ENCODE data around the gene KCNMA1.

Gene KCNMA1

GRCh38 chr10:77556990-77557601 is 80.5 kb downstream of the KCNMA1 start:
- 67 to 80% methylated on average over 1 of the region's 1 CpG for WGBS, 2 experiments (ENCODE audit: insufficient coverage in 2 of 2)
- Histone ChIP-seq H3K4me1 (ENCODE audit: control insufficient read depth, insufficient read depth, low read length, poor library complexity, severe bottlenecking) (no peaks in the 10 kb centered on the region), H3K36me3 (ENCODE audit: control insufficient read depth, insufficient read depth, low read length) (no peaks in the 10 kb centered on the region), H3K9me3 (ENCODE audit: control insufficient read depth, low read length) (no peaks in the 10 kb centered on the region), H3K4me3 (ENCODE audit: extremely low read depth, insufficient read depth, low read length, poor library complexity, severe bottlenecking) (no peak overlapping the region), H3K27ac (ENCODE audit: low read depth, low read length, severe bottlenecking) (no peak overlapping the region)

DNA sequence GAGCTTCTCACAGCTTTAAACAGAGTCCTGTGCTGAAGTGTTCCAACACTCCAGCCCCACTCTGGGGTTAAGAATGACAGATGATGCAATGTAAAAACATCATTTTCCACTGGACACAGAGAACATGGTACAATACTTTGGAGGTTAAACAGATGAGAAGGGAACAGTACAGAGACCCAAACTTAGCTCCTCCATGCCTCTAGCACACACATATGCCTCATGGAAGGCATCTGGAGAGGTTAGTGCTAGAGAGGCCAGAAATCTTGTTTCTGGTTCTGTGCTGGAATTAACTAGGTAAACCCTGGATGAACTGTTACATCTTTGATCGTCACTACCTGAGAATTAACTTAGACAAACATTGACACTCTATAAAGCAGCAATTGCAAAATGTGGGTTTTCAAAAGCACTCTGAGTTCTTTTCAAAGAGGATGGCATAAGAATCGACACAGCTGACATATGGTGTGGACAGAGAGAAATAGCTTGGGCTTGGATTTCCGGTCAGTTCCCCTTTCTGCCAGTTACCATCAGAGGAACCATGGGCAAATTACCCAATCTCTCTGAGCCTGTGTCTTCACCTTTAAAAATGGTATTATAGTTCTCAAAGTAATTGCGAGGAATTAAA is 81.9 kb downstream of the KCNMA1 start:
- H3K27ac ChIP-seq (ENCODE audit: low read depth, low read length, severe bottlenecking), result no peak overlapping the region
- no peak overlapping the region for H3K4me3 ChIP-seq (ENCODE audit: extremely low read depth, insufficient read depth, low read length, poor library complexity, severe bottlenecking)

GRCh38 chr10:77554996-77555397 is 82.6 kb downstream of the KCNMA1 start:
- H3K36me3 ChIP-seq (ENCODE audit: control insufficient read depth, insufficient read depth, low read length), result no peaks in the 10 kb centered on the region
- no peaks in the 10 kb centered on the region for H3K4me1 ChIP-seq (ENCODE audit: control insufficient read depth, insufficient read depth, low read length, poor library complexity, severe bottlenecking)
- H3K9me3 ChIP-seq (ENCODE audit: control insufficient read depth, low read length), result no peaks in the 10 kb centered on the region
- no peak overlapping the region for H3K4me3 ChIP-seq (ENCODE audit: extremely low read depth, insufficient read depth, low read length, poor library complexity, severe bottlenecking)
- 90 to 100% methylated on average over 4 to 5 of the region's 7 CpGs for WGBS, 2 experiments (ENCODE audit: insufficient coverage in 2 of 2)
- H3K27ac ChIP-seq (ENCODE audit: low read depth, low read length, severe bottlenecking), result no peak overlapping the region

More for the DNA sequence above, 81.9 kb downstream of the KCNMA1 start:
- H3K4me1 ChIP-seq (ENCODE audit: control insufficient read depth, insufficient read depth, low read length, poor library complexity, severe bottlenecking), result no peaks in the 10 kb centered on the region
- H3K36me3 ChIP-seq (ENCODE audit: control insufficient read depth, insufficient read depth, low read length), result no peaks in the 10 kb centered on the region
- no peaks in the 10 kb centered on the region for H3K9me3 ChIP-seq (ENCODE audit: control insufficient read depth, low read length)
- 93 to 100% methylated on average over 2 to 3 of the region's 4 CpGs for WGBS, 2 experiments (ENCODE audit: insufficient coverage in 2 of 2)

DNA sequence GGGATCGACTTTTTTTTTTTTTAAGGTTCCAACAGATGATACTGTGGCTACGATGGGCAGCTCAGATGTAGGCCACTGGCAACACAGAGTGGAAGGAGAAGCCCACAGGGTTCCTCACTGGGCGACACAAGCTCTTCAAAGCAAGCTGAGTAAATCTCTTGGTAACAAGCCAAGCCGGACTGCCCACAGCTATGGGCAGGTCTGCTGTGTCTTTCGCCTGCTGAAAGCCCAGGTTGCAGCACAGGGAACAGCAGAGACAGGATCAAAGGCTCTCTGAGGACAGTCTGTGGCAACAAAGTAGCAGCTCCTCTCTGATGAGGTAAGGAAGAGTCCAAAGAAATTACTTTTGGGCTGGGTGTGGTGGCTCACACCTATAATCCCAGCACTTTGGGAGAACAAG is 83.6 kb downstream of the KCNMA1 start:
- Histone ChIP-seq H3K4me3 (ENCODE audit: extremely low read depth, insufficient read depth, low read length, poor library complexity, severe bottlenecking) (no peak overlapping the region), H3K9me3 (ENCODE audit: control insufficient read depth, low read length) (no peaks in the 10 kb centered on the region), H3K27ac (ENCODE audit: low read depth, low read length, severe bottlenecking) (no peak overlapping the region), H3K4me1 (ENCODE audit: control insufficient read depth, insufficient read depth, low read length, poor library complexity, severe bottlenecking) (no peaks in the 10 kb centered on the region), H3K36me3 (ENCODE audit: control insufficient read depth, insufficient read depth, low read length) (no peaks in the 10 kb centered on the region)
- WGBS, 2 experiments (ENCODE audit: insufficient coverage in 2 of 2), result 86 to 92% methylated on average over 5 of the region's 5 CpGs

DNA sequence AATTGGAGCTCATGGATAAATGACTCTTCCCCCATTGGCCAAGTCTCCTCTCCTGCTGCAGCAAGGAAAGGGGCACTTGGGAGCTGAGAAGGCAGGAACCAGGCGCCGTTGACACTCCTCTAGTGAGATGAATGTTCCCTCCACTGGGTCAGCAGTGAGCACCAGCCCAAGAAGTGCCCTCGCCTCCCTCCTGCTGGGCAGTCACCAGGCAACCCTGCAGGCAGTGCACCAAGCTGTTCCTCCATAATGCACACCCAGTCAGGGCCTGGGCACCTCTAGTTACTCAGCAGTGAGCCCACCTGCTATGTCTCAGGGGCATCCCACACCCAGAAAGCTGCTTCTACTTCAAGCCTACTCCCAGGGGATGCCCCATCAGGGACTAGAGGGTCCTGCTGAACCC is 84.3 kb downstream of the KCNMA1 start:
- Histone ChIP-seq H3K4me1 (ENCODE audit: control insufficient read depth, insufficient read depth, low read length, poor library complexity, severe bottlenecking) (no peaks in the 10 kb centered on the region), H3K36me3 (ENCODE audit: control insufficient read depth, insufficient read depth, low read length) (no peaks in the 10 kb centered on the region), H3K27ac (ENCODE audit: low read depth, low read length, severe bottlenecking) (no peak overlapping the region), H3K4me3 (ENCODE audit: extremely low read depth, insufficient read depth, low read length, poor library complexity, severe bottlenecking) (no peak overlapping the region), H3K9me3 (ENCODE audit: control insufficient read depth, low read length) (no peaks in the 10 kb centered on the region)
- WGBS, 2 experiments (ENCODE audit: insufficient coverage in 2 of 2), result 90 to 100% methylated on average over 3 of the region's 3 CpGs

GRCh38 chr10:77552252-77552651 is 85.4 kb downstream of the KCNMA1 start:
- Histone ChIP-seq H3K4me3 (ENCODE audit: extremely low read depth, insufficient read depth, low read length, poor library complexity, severe bottlenecking) (no peak overlapping the region), H3K27ac (ENCODE audit: low read depth, low read length, severe bottlenecking) (no peak overlapping the region), H3K4me1 (ENCODE audit: control insufficient read depth, insufficient read depth, low read length, poor library complexity, severe bottlenecking) (no peaks in the 10 kb centered on the region), H3K9me3 (ENCODE audit: control insufficient read depth, low read length) (no peaks in the 10 kb centered on the region), H3K36me3 (ENCODE audit: control insufficient read depth, insufficient read depth, low read length) (no peaks in the 10 kb centered on the region)
- no CpG with 5 or more reads among the region's 1 CpG for WGBS, 2 experiments (ENCODE audit: insufficient coverage in 2 of 2)

DNA sequence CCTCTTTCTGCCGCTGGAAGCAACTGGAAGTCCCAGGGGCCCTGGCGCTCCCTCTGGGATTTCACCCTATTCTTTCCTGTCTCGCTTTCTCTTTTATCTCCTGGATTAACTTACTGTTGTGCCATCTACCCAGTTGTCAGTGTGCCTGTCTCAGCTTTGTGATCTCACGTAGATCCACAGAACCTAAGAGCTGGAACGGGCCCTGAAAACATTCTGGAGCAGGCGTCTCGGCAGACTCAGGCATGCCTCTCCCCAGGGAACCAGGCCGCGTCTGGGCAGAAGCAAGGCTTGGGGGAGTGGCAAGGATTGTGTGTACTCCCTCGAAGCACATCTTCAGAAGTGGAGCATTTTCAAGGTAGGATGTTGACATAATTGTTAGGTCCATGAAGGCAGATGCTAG is 87.2 kb downstream of the KCNMA1 start:
- 84 to 91% methylated on average over 10 of the region's 10 CpGs for WGBS, 2 experiments (ENCODE audit: insufficient coverage in 2 of 2)

GRCh38 chr10:77548671-77549070 is 88.9 kb downstream of the KCNMA1 start:
- no peaks in the 10 kb centered on the region for H3K36me3 ChIP-seq (ENCODE audit: control insufficient read depth, insufficient read depth, low read length)
- H3K9me3 ChIP-seq (ENCODE audit: control insufficient read depth, low read length), result no peaks in the 10 kb centered on the region
- H3K27ac ChIP-seq (ENCODE audit: low read depth, low read length, severe bottlenecking), result no peak overlapping the region
- WGBS, 2 experiments (ENCODE audit: insufficient coverage in 2 of 2), result 86 to 100% methylated on average over 1 of the region's 1 CpG
- no peak overlapping the region for H3K4me3 ChIP-seq (ENCODE audit: extremely low read depth, insufficient read depth, low read length, poor library complexity, severe bottlenecking)
- H3K4me1 ChIP-seq (ENCODE audit: control insufficient read depth, insufficient read depth, low read length, poor library complexity, severe bottlenecking), result no peaks in the 10 kb centered on the region

More for the DNA sequence above, 87.2 kb downstream of the KCNMA1 start:
- Histone ChIP-seq H3K36me3 (ENCODE audit: control insufficient read depth, insufficient read depth, low read length) (no peaks in the 10 kb centered on the region), H3K27ac (ENCODE audit: low read depth, low read length, severe bottlenecking) (no peak overlapping the region), H3K4me3 (ENCODE audit: extremely low read depth, insufficient read depth, low read length, poor library complexity, severe bottlenecking) (no peak overlapping the region), H3K9me3 (ENCODE audit: control insufficient read depth, low read length) (no peaks in the 10 kb centered on the region), H3K4me1 (ENCODE audit: control insufficient read depth, insufficient read depth, low read length, poor library complexity, severe bottlenecking) (no peaks in the 10 kb centered on the region)

DNA sequence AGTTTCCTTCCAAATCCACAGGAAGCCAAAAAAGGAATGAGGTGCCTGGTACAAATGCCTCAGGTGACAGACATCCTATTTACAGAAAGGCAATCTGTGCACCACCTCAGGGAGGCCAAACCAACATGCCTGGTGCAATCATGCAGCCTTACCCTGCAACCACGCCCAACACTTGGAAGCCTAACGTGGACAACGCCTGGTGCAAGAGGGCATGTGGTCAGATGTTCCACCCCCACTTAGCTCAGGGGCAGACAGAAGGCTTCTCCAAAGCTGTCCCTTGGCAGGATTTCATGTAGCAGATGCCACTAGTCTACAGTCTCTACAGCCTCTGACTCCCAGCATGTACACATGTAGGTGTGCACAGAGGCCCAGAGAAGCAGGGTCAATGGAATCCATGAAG is 89.5 kb downstream of the KCNMA1 start:
- Histone ChIP-seq H3K4me3 (ENCODE audit: extremely low read depth, insufficient read depth, low read length, poor library complexity, severe bottlenecking) (no peak overlapping the region), H3K4me1 (ENCODE audit: control insufficient read depth, insufficient read depth, low read length, poor library complexity, severe bottlenecking) (no peaks in the 10 kb centered on the region), H3K36me3 (ENCODE audit: control insufficient read depth, insufficient read depth, low read length) (no peaks in the 10 kb centered on the region), H3K27ac (ENCODE audit: low read depth, low read length, severe bottlenecking) (no peak overlapping the region), H3K9me3 (ENCODE audit: control insufficient read depth, low read length) (no peaks in the 10 kb centered on the region)
- WGBS, 2 experiments (ENCODE audit: insufficient coverage in 2 of 2), result 91 to 100% methylated on average over 3 of the region's 3 CpGs

DNA sequence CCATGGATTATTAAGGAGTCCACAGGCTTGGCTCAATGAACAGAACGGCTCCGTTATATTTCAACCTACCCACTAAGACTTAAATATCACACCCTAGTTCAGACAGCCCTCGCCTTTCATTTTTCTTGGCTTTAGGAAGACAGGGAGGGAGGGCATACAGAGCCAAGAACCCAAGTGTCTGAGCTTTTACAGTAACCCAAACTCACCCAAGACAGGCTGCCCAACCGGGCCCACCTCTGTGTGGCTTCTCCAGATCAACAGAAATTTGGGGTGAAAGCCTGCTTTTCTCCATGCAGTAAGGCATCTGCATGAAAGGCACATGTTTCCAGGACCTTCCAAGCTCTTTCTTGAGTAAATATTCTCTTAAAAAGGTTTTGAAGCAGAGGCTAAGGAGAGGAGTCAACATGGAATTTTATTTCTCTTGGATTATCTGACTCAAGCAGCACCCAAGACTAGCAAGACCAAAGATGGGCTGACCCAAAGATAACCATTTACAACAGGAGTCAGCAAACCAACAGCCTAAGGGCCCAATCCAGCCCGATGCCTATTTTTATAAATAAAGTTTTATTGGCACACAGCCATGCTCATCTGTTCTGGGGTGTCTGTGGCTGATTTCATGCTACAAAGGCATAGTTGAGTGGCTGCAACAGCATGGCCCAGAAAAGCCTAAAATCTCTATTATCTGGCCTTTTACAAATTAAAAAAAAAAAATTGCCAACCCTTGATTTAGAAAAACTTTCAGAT is 90.1 kb downstream of the KCNMA1 start:
- 88 to 100% methylated on average over 1 to 2 of the region's 5 CpGs for WGBS, 2 experiments (ENCODE audit: insufficient coverage in 2 of 2)
- no peaks in the 10 kb centered on the region for H3K4me1 ChIP-seq (ENCODE audit: control insufficient read depth, insufficient read depth, low read length, poor library complexity, severe bottlenecking)
- H3K36me3 ChIP-seq (ENCODE audit: control insufficient read depth, insufficient read depth, low read length), result no peaks in the 10 kb centered on the region
- H3K4me3 ChIP-seq (ENCODE audit: extremely low read depth, insufficient read depth, low read length, poor library complexity, severe bottlenecking), result no peak overlapping the region
- H3K9me3 ChIP-seq (ENCODE audit: control insufficient read depth, low read length), result no peaks in the 10 kb centered on the region
- H3K27ac ChIP-seq (ENCODE audit: low read depth, low read length, severe bottlenecking), result no peak overlapping the region

- 80 to 88% methylated on average over 1 of the region's 1 CpG for WGBS, 2 experiments (ENCODE audit: insufficient coverage in 2 of 2)
These were observed 91.6 kb downstream of the KCNMA1 start for GRCh38 chr10:77546042-77546441.

More at GRCh38 chr10:77546042-77546441, 91.6 kb downstream of the KCNMA1 start:
- no peaks in the 10 kb centered on the region for H3K36me3 ChIP-seq (ENCODE audit: control insufficient read depth, insufficient read depth, low read length)
- no peak overlapping the region for H3K4me3 ChIP-seq (ENCODE audit: extremely low read depth, insufficient read depth, low read length, poor library complexity, severe bottlenecking)
- H3K4me1 ChIP-seq (ENCODE audit: control insufficient read depth, insufficient read depth, low read length, poor library complexity, severe bottlenecking), result no peaks in the 10 kb centered on the region
- H3K27ac ChIP-seq (ENCODE audit: low read depth, low read length, severe bottlenecking), result no peak overlapping the region
- no peaks in the 10 kb centered on the region for H3K9me3 ChIP-seq (ENCODE audit: control insufficient read depth, low read length)

Measured in mesodermal cell (in vitro differentiated cells).